NK-92 (cell line): ENCODE results near the gene CD274.
A peak's percentile ranks its signal among the peaks of the same experiment; 100 is the strongest.
"Not testable (repeated sequence)": the region's sequence is repeated elsewhere in the genome, so short reads cannot be mapped to it uniquely, and the experiment has no call there.

Experiments
- DNase-seq: peaks from one replicate; lab custom pipeline; 2025; ENCODE audit not compliant: unreplicated experiment; lab: John Stamatoyannopoulos, UW

Gene CD274

GRCh38 chr9:5437254-5438216 is 12.8 kb upstream of the CD274 start, which contains the start of gene PLGRKT:
PLGRKT (minus strand) TSS chr9:5437925; CDS start chr9:5431977, 5,948 bp downstream.
- DNase-seq: peak; percentile 55

- no peak for DNase-seq
Measured at GRCh38 chr9:5438301-5439162, 11.8 kb upstream of the CD274 start.

GRCh38 chr9:5440426-5440825 is 9.9 kb upstream of the CD274 start:
- DNase-seq: no peak

GRCh38 chr9:5441043-5441442 is 9.3 kb upstream of the CD274 start:
- no peak for DNase-seq

GRCh38 chr9:5442400-5443011 is 7.8 kb upstream of the CD274 start:
- no peak for DNase-seq

- no peak for DNase-seq
Measured at GRCh38 chr9:5443850-5444249, 6.5 kb upstream of the CD274 start.

GRCh38 chr9:5445096-5445495 is 5.2 kb upstream of the CD274 start:
- not testable (repeated sequence) for DNase-seq

- DNase-seq: no peak
Measured at GRCh38 chr9:5445886-5446285, 4.5 kb upstream of the CD274 start.

- DNase-seq: no peak
Measured at GRCh38 chr9:5446451-5447236, 3.7 kb upstream of the CD274 start.

- DNase-seq: no peak
Measured at GRCh38 chr9:5447337-5447736, 3.0 kb upstream of the CD274 start.

GRCh38 chr9:5448016-5448415 is 2.3 kb upstream of the CD274 start:
- no peak for DNase-seq

- no peak for DNase-seq
Measured at GRCh38 chr9:5448461-5449435, 1.6 kb upstream of the CD274 start.

- DNase-seq: no peak
Measured at GRCh38 chr9:5449521-5450358, 602 bp upstream of the CD274 start.

- DNase-seq: no peak
Measured at GRCh38 chr9:5452286-5452609, 1.9 kb downstream of the CD274 start.

- DNase-seq: no peak
Measured at GRCh38 chr9:5453004-5453403, 2.7 kb downstream of the CD274 start.

- no peak for DNase-seq
Measured at GRCh38 chr9:5453673-5454072, 3.3 kb downstream of the CD274 start.

- DNase-seq: no peak
Measured at GRCh38 chr9:5455181-5455580, 4.8 kb downstream of the CD274 start.

- no peak for DNase-seq
Measured at GRCh38 chr9:5459289-5459829, 9.0 kb downstream of the CD274 start.
